Suppressor macrophage (primary cell): ENCODE results near the gene PTCSC3.

Experiments used
- DNase-seq, 4 experiments: peaks; one replicate each; pipeline ENCODE4 v3.0.0-alpha.2; 2020 to 2022
- total RNA-seq, 17 experiments: gene quantifications; one replicate each; lab custom pipeline; 2026; ENCODE audit warnings: mixed read lengths in 6 of 17, inconsistent platforms in 3 of 17; lab: John Stamatoyannopoulos, UW

The PTCSC3 gene
- total RNA-seq, result 0 to 1.1 (median 0) reads per million in 17 experiments

DNA sequence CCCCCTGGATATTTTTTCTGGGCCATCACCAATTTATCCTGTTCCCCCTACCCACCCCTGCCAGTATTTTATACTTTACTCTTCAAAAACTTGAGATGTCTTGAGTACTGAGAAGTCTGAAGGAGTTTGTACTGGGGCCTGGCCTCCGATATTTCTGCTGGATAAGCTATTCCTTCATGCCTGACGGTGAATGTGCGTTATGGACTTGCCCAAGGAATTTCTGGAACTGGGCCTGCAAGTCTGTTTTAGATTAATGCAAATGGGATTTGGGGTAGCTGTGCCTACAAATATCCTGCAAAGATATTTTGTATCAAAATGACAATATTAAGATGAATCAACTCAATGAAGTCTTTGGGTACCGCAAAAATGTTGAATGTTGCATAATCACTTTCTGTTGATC is at the start of gene PTCSC3:
Gene PTCSC3 (minus strand): TSS at position 199 of the 400 bp plus-strand sequence.
- DNase-seq, result no peak

DNA sequence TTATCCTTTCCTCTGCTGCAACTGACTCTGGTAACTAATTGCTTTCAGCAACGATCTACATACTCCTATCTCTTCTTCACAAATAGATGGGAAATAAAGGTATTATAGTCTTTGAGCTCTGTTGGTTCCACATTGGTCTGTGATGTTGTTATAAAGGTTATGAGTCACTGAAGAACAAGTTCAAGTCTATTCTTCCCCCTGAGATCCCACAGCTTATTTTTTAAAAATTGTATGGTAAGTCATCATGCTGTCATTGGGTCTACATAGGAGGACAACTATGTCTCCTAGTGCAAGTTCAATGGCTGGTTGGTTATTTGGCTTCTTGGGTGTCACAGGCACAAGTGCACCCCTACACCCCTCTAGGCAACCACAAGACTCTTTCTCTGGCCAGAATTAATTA is 49.6 kb upstream of the PTCSC3 start:
- no peak for DNase-seq

DNA sequence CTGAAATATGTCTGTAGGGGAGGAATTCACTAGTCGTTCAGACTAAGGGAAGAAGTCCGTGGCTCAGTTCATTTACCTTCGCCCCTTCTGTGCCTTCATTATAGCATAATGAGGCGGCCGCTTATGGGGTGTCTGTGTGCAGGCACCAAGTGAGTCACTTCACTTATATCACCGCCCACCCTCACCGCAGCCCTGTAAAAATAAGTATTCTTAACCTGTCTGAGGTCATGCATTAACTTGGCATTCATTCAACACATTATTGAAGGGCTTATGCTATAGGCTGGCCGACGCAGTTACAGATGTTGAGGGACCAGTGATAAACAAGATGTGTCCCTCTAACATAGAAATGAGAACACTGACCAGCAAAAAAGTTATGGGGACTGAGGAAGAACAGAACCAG is 47.7 kb upstream of the PTCSC3 start:
- no peak for DNase-seq

DNA sequence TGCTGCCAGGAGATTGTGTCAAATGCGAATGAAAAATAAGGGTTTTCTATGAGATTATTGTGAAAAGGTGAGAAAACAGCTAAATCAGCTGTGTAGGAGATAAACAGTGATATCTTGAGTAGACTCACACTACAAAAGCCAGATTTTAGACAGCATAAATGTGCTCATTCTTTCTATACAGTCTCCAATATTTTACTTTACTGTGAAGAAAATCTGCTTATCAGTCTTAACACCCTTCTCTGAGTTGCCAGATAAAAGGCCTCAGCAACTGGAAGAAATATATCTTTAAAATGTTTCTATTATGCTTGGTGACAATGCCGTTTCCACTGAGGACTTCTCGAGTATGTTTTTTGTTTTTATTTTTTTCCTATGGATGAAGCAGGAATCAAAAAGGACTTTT is 47.0 kb upstream of the PTCSC3 start:
- no peak for DNase-seq

DNA sequence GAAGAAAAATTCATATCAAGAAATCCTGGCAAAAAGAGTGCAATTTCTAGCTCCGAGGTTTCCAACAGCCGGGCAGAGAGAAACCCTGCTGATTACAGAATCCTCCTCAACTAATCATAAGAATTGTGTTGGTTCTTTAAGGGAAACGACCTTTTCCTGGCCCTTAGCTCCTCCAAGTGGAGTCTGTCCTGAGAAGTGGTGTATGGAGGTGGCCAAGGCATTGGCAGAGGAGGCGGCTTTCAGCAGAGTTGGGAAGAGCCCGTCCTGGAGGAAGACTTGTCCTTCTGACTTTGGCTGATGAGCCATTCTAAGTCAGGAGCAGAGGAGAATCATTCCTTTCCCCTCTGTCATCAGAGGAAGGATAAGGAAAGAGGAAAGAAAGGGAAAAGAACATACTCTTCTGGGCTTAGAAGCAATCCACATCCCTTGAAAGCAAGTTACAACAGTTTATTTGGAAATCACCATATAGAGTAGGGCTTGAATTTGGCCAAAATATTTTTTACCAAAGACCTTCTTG is 46.5 kb upstream of the PTCSC3 start:
- DNase-seq, result no peak

DNA sequence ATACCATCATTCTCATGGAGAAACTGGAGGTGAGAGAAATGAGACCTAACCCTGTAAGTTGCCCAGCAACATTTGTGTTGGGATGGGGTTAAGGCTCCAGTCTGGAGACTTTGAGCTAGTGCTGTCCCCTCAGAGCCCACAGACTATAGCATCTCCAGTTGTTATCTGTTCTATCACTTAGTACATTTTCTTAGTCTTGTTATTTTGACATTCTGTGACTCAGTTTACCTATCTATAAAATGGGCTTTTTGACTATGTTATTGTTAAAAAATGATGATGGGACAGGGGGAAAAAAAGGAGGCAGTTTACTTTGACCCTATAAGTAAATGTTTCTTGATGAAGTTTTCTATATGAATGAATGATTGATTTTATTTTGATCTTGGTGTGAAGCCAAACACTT is 45.8 kb upstream of the PTCSC3 start:
- DNase-seq, result no peak

DNA sequence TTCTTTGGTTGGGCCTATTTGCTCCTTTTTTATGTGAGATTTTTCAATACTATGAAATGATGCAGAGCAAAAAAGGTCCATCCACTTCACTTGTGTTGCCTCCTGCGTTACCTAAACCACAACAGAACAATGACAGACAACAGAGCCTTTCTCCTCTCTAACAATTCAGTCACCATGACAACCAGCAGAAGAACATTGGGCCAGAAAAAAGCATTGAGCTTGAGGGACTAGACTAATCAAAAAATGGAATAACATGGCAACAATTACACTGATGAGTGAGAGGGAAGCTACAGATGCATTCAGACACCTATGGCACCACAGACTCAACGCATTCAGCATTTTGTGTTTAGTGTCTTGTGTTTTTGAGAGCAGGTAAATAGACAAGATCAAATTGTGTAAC is 44.6 kb upstream of the PTCSC3 start:
- DNase-seq, result no peak

DNA sequence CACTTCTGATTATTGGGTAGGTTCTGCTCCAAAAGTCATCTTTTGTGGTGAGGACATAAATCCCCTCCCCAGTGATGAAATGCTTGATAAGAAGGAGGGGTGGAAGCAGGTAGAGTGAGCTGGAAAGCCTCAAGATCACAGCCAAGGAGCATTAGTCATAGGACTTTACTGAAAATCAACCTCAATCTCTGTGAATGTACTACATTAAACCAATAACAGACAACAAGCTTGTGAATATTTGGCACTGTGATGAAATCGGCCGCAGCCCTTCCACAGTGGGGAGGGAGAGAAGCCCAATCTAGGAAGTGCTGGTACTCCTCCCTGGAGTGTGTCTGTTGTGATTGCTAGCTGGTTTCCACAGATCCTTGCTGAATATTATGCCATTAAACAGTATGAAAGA is 41.2 kb upstream of the PTCSC3 start:
- no peak for DNase-seq

DNA sequence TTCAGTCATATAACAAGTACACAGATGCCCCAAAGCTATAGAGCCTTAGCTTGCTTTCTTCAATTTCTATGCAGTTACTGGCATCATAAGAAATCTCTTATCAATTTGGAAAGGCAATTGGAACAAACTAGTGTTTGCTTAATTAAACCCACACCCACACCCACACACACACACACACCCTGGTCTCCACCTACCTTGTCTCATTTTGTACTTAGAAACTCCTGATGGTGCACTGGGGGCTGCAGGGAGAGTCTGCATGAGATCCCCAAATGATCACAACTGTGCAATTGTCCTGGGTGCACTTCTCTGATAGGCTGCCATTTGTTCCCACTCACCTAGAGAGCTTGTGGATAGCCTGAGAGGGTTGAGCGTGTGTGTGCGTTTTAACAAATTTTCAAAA is 40.5 kb upstream of the PTCSC3 start:
- DNase-seq, result no peak

DNA sequence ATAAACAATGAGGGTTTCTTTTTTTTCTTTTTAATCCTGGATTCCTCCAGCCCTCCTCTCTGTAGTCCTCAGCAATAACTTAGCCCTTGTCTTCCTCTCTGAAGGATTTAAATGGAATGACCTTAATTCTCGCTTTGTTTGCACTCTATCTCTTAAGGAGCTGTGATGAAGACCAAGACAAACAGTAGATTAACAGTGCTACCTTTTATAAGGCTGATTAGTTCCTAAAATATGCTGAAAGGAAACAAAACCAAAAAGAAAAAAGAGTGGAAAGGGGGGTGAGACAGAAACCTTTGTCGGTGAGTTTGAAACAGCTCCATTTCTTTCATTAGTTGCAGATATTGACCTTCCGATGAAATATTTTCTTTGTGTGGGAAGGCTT is 38.7 kb upstream of the PTCSC3 start:
- no peak for DNase-seq

DNA sequence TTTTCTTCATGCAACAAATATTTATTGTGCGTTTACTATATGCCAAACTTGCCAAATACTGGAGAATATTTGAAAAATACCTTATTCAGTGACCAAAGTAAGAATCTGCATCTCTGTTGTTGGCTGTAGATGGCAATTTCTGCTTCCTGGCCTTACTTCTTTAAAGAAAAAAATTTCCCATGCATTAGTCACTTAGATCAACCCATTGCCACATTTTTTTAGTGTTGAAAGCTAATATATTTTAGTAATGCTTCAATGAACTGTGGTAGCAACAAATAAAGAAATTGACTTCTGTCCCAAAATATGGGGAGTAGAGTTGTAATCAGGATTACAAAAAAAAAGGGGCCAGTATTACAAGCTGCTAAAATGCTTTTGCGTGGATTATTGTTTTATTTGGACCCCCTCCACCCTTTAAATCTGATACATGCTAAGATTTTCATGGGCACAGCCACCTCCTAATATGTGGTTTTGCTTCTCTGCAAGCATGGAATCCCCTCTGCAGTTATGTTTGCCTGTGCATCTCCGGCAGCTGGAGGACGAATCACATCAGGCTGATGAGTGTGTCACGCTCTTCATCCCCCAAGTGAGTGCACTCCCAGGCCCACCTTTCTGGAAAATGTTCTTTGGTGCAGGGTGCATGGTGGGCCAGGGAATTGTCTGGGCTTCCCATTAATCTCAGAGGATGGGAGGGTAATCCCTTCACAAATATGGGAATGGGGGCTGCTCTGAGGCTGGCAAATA is 38.1 kb upstream of the PTCSC3 start:
- no peak for DNase-seq

DNA sequence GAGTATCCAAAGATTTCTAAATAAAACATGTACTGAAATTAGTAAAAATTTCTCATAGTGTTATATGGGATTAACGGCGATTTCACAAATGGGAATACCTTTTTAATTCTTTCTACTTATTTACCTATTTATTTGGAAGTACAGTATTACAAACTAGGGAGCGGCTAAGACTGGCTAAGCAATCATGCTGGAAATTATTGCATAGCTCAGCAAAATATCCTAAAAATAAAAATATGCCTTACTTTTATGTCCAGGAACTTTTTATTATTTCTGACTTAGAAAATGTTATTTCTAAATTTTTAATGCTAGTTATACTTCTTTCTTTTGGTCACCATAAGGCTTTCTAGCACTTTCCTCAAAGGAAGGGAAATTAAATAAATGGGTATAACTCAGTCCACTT is 36.5 kb upstream of the PTCSC3 start:
- no peak for DNase-seq

DNA sequence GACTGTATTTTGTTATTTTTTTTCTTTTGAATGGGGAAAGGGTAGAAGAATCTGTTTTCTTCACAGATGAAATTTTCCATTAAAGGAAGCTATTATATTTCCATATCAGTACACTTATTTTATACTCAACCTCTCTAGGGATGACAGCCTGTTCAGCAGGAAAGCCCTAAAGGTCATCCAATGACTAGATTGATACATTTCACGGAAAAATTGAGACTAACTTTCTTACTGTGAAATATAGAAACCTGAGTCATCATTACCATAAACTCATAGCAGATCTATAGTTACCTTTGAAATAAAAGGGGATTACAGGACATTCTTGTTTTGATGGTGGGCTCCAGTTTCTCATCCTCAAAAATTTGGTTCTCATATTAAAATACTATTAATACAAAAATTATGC is 36.1 kb upstream of the PTCSC3 start:
- no peak for DNase-seq

DNA sequence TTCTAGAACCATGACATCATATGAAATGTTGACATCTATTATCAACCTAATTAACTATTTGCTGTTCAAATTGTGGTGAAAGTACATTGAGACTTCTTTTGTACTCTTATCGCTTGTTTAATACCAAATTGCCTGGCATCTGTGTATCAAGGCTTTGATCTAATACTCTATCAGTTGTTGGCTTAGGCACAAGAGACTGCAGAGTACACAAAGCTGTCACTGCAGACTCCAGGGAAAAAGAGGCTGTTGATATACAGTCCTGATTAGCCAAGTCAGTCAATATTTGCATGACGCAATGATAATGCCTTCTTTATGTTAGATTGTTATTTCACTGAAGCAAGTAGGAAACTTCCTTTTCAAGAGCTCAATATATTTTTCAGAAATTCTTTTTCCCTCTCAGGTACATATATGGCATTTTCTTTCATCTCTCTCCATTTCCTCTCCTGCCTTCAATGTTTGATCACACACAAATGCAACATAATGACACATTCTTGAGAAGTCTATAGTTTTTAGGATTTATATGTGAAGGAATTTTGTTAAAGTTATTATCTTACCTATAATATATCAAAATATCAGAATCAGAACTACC is 32.3 kb upstream of the PTCSC3 start:
- DNase-seq, result no peak

DNA sequence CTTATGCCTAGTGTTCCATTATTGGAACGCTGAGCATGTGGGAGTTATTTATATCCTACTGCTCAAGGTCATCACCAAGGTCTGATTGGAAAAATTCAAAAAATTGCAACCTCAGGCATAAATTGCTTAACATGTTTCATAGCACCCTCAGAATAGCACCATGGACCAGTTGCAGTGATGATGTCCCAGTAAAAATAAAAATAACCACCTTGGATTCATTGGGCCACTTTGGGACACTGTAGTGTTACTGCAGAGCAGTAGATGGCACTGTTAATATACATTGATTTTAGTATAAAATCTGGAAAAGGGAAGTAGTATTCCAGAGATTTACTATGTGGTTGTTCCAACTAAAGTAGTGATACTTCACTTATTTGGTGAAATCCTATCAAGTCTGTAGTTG is 31.0 kb upstream of the PTCSC3 start:
- DNase-seq, result peak in 3 of 4 experiments; percentile 6 to 60 (median 44)

DNA sequence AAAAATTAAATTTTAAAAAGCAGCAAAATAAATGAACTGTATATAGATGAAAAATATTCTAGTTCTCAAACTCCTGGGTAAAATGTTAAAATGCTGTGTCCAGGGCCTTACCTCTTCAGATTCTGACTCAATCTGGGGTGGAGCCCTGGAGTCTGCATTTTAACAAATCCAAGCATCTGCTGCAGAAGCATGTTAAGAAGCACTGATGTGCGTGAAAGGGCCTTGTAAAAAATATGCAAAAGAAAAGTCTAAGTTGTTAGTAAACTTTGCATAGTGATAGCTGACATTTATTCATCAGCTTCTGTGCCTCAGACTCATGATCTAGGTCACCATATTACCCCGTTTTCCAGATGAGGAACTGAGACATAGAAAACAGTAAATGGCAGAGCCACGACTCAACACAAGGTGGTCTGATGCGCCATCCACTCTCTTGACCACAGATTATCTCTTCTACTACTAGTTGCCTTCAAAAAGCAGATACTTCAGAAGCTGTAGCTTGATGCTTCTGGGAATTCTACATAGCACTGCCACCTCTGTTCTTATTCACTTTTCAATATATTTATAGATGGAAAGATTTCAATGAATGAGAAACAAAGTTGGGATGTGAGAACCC is 28.0 kb upstream of the PTCSC3 start:
- no peak for DNase-seq

DNA sequence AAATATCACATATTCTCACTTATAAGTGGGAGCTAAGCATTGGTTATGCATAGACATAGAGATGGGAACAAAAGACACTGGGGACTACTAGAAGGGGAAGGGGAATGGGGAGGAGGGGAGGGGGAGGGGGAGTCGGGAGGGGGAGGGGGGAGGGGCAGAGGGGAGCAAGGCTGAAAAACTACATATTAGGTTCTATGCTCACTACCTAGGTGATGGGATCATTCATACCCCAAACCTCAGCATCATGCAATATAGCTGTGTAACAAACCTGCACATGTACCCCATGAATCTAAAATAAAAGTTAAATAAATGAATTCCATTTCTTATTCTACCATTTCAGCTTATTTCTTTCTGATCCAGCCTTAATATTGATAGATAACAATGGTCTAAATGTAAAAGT is 21.9 kb upstream of the PTCSC3 start:
- no peak for DNase-seq

DNA sequence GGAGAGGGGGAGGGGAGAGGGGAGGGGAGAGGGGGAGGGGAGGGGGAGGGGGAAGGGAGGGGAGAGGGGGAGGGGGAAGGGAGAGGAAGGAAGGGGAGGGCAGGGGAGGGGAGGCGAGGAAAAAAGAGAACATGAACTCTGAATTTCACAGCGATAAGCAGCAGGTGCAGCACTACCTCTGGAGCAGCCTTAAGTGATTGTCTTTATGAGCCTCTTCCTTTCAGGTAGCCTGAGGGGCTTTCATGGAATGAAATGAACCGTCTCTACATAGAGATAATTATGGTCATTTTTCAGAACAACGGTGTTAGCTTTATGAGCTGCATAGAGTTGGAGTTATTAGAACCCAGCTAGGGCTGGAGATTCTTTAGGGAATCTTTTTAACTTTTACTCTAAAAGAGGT is 18.1 kb upstream of the PTCSC3 start:
- DNase-seq, result no peak

DNA sequence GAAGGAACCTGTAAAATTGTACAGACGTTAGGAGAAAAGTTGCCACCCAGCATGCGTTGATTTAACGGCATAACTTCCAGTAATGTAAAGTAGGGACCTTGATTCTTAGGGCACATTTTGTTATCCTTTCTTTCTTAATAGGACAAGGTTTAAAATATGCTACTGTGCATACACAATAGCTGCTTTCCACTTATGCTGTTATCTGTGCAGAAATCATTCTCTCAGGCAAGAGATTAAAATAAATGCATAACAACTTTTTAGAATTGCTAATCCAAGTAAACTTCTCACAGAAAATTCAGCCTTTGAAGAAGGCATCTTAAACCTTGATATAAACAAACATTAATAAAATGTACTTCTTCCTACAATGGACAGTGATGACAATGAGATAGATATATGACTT is 16.0 kb upstream of the PTCSC3 start:
- no peak for DNase-seq

DNA sequence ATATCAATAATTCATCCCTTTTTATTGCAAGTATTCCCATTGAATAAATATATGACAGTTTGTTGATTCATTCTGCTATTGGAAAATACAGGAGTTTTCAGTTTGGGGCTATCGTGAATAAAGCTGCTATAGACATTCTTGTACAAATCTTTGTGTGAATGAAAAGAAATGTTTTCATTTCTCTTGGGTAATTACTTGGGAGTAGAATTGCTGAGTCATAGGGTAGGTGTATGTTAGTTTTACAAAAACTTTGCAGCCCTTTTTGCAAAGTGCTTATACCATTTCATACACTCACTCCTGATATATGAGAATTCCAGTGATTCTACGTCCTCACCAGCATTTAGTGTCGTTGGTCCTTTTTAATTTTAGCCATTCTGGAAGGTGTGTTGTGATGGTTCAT is 6.9 kb upstream of the PTCSC3 start:
- DNase-seq, result no peak

DNA sequence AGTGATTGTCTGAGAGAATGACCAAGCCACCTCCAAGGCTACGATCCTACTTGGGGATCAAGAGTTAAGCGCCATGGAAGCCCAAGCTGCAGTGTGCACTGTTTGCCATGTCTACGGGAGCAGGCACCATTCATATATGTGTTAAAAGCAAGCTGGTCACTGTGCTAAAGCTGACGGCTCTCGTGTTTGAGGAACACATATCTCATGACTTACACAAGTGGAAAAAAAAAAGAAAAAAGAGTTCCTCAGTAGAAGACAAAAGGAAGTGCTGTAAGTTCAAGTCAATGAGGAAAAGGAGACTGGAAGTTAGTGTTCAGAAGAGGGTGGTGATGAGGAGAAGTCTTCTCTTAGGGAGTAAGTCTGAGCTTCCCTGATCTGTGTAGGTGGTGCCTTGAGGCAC is 4.9 kb upstream of the PTCSC3 start:
- peak in 1 of 4 experiments; percentile 14 for DNase-seq

DNA sequence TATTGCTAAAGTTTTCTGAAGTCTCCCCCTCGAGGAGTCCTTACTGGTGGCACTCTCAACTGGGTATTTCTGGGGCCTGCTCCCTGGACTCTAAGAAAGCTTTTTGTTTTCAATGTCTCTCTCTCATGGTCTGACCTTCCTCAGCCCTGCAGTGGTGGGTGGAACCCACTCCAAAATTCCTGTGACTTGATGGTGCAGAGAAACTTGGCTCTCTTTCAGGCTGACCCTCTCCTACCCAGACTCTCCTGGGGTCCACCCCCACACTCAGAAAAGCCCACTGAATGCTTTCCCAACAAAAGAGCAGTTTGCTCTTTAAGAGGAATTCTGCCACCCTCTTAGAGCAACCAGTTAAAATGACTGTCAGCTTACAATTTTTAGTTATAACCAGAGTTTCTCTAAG is 967 bp upstream of the PTCSC3 start:
- DNase-seq, result no peak

DNA sequence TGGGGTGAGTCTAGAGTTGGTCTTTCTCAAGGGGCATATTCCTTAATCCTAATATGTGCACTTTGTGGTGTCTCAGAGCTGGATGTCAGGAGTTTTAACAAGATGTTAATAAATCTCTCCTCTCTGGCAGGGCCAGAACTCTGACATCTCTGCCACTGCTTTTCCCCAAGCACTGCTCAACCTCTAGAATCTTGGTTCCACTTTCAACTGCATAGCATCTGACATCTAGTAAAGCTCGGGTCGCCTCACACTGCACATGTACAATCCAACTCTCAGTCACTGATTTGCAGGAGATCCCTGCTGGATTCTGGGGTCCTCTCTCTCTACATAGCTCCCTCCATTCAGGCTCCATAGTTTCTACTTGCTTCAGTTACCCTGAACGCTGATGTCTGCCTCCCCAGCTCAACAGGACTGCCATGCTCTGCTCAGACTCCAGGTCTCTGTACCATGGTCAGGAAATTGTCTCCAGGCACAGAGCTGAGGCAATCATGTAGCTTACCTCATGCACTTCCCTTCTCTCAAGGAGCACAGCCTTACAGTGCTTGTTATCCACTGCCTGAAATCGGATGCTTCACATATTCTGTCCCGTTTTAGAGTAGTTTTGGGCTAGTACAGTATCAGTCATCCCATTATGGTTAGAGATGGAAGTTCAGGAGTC is 1.6 kb downstream of the PTCSC3 start:
- DNase-seq, result no peak

DNA sequence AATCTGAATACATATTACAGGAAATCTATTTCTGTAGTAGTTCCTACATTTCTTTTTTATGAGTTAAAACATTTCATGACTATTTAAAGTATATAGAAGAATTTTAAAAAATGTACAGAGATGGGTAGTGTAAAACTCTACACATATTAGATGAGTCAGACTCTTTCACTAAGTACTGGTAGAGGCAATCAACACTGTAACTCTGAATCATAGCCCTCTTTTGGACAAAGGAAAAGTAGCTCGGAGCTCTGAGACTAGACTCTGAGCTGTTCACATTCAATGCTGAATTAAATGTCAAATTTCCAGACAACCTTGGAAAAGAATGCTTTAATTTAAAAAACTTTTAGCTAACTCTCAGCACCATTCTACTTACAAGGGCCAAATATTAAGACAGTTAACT is 3.4 kb downstream of the PTCSC3 start:
- DNase-seq, result no peak
